HG03025 (cell line): Measurements from ENCODE around the gene PIP4K2A.

Source experiments
- ATAC-seq: cut with Tn5 transposase; IDR thresholded peaks from one replicate; pipeline ENCODE4 v1.9.1; 2021; ENCODE audit warnings: mild to moderate bottlenecking, moderate library complexity; ENCODE audit not compliant: unreplicated experiment, low FRiP score

Gene PIP4K2A

GRCh38 chr10:22570234-22570633 lies 144.1 kb downstream of the PIP4K2A start:
- no peak for ATAC-seq

GRCh38 chr10:22568928-22569327 lies 145.4 kb downstream of the PIP4K2A start:
- no peak for ATAC-seq

GRCh38 chr10:22564060-22564459 lies 150.3 kb downstream of the PIP4K2A start:
- no peak for ATAC-seq

- ATAC-seq, result no peak
Measured at GRCh38 chr10:22561909-22562308, 152.5 kb downstream of the PIP4K2A start.

GRCh38 chr10:22560913-22561239 lies 153.5 kb downstream of the PIP4K2A start:
- no peak for ATAC-seq

- no peak for ATAC-seq
Measured at GRCh38 chr10:22560096-22560912, 154.1 kb downstream of the PIP4K2A start.

- ATAC-seq, result no peak
Measured at GRCh38 chr10:22557321-22557720, 157.1 kb downstream of the PIP4K2A start.

- ATAC-seq, result no peak
Measured at GRCh38 chr10:22556774-22557173, 157.6 kb downstream of the PIP4K2A start.

GRCh38 chr10:22554461-22555182 lies 159.8 kb downstream of the PIP4K2A start:
- no peak for ATAC-seq

GRCh38 chr10:22553452-22553995 lies 160.9 kb downstream of the PIP4K2A start:
- no peak for ATAC-seq

GRCh38 chr10:22552888-22553378 lies 161.4 kb downstream of the PIP4K2A start:
- ATAC-seq, result no peak

- ATAC-seq, result no peak
Measured at GRCh38 chr10:22551681-22552365, 162.6 kb downstream of the PIP4K2A start.

- ATAC-seq, result no peak
Measured at GRCh38 chr10:22550732-22551131, 163.6 kb downstream of the PIP4K2A start.

- ATAC-seq, result no peak
Measured at GRCh38 chr10:22548344-22548743, 166.0 kb downstream of the PIP4K2A start.

GRCh38 chr10:22545643-22546042 lies 168.7 kb downstream of the PIP4K2A start:
- no peak for ATAC-seq

- ATAC-seq, result no peak
Measured at GRCh38 chr10:22544325-22545068, 169.9 kb downstream of the PIP4K2A start.

GRCh38 chr10:22542773-22543172 lies 171.6 kb downstream of the PIP4K2A start:
- no peak for ATAC-seq

- ATAC-seq, result no peak
Measured at GRCh38 chr10:22541900-22542299, 172.5 kb downstream of the PIP4K2A start.

GRCh38 chr10:22539579-22540298 lies 174.6 kb downstream of the PIP4K2A start:
- no peak for ATAC-seq

GRCh38 chr10:22537810-22538209 lies 176.6 kb downstream of the PIP4K2A start:
- no peak for ATAC-seq
